H1 (cell line): ENCODE measurements around the gene DGKI. TPM values are rescaled to one million over a fixed set of nuclear protein-coding genes. Genes with fewer than 3 reads are reported as not detected.

Experiments used
- ASH2L ChIP-seq: fragments of 200-600, 300-600 bp; sonication (generic); IDR thresholded peaks from one replicate; pipeline ENCODE4 v1.7.1; 2017; ENCODE audit warnings: low read length
- BCL11A ChIP-seq, 2 experiments: IDR thresholded peaks; one replicate each; pipeline ENCODE4 v1.6.1; 2011; ENCODE audit warnings: low read depth in 2 of 2, low read length in 2 of 2, mild to moderate bottlenecking in 2 of 2
- BRCA1 ChIP-seq: IDR thresholded peaks from 2 replicates; pipeline ENCODE4 v1.6.1; 2012; ENCODE audit warnings: low read depth, low read length, improper control_type of control experiment
- CHD7 ChIP-seq: fragments of 300-600 bp; sonication (generic); IDR thresholded peaks from 2 replicates; pipeline ENCODE4 v1.7.1; 2012; ENCODE audit warnings: low read length, moderate library complexity, mild to moderate bottlenecking, inconsistent platforms; ENCODE audit not compliant: insufficient replicate concordance
- PHF8 ChIP-seq: fragments of 200-600 bp; sonication (generic); conservative IDR thresholded peaks from 2 replicates; pipeline ENCODE4 v1.7.1; 2012; ENCODE audit warnings: low read depth, mild to moderate bottlenecking, inconsistent platforms, low read length, moderate library complexity
- polyA plus RNA-seq, 7 experiments: library from polyadenylated mRNA; depleted of rRNA in 3 of 7; stranded (reverse) in 5 of 7; unstranded in 2 of 7; fragments of >200 nt in 5 of 7; fragments of 200-250 nt in 2 of 7; gene quantifications; 1 replicate in 5 of 7; 2 replicates in 1 of 7; 4 replicates in 1 of 7; pipeline versions ENCODE4 v1.2.1 to v1.2.3, GENCODE V29; 2011 to 2013; ENCODE audit warnings: missing spikeins in 2 of 7, mixed read lengths in 2 of 7
- total RNA-seq: library from RNA; stranded (reverse); fragmentation: NEBNext Ultra II Directional; extraction: Animal tissue kit (Norgen Biotek cat#: 25700); gene quantifications from 2 replicates; pipeline ENCODE4 v1.2.1, GENCODE V29; 2021

Gene DGKI
- total and polyA plus RNA-seq, 2 of the 8 experiments (the other 6 are each of a cell fraction or from before 2014, with no cell fraction given): 0.20 to 0.71 TPM

GRCh38 chr7:137774793-137775201 is 72.0 kb downstream of the DGKI start (continued):
- TF ChIP-seq CHD7 (no peak), BRCA1 (no peak), ASH2L (no peak), PHF8 (no peak), BCL11A (IDR thresholded peaks at IDR 0.05; ENCODE audit: low read depth in 2 of 2, low read length in 2 of 2) (no peak)
- TF ChIP-seq, all 59 proteins: peak for 0
